SK-N-DZ (cell line): ENCODE measurements around the gene ADAMTS3.

Experiments used
- DNase-seq: peaks from one replicate; pipeline ENCODE4 v3.0.0-alpha.2; 2015; ENCODE audit warnings: low spot score

The ADAMTS3 gene

GRCh38 chr4:72410158-72410557 is 158.9 kb downstream of the ADAMTS3 start:
- no peak for DNase-seq

GRCh38 chr4:72408568-72408967 is 160.5 kb downstream of the ADAMTS3 start:
- DNase-seq: no peak

GRCh38 chr4:72405417-72405816 is 163.6 kb downstream of the ADAMTS3 start:
- no peak for DNase-seq

- DNase-seq: no peak
These were observed 171.7 kb downstream of the ADAMTS3 start for GRCh38 chr4:72397314-72397713.

GRCh38 chr4:72394012-72394663 is 174.9 kb downstream of the ADAMTS3 start:
- no peak for DNase-seq

- no peak for DNase-seq
These were observed 177.7 kb downstream of the ADAMTS3 start for GRCh38 chr4:72391281-72391680.

GRCh38 chr4:72390409-72390808 is 178.6 kb downstream of the ADAMTS3 start:
- no peak for DNase-seq

GRCh38 chr4:72388521-72388920 is 180.5 kb downstream of the ADAMTS3 start:
- DNase-seq: no peak

GRCh38 chr4:72387959-72388358 is 181.1 kb downstream of the ADAMTS3 start:
- DNase-seq: no peak

GRCh38 chr4:72383439-72383838 is 185.6 kb downstream of the ADAMTS3 start:
- DNase-seq: no peak

- DNase-seq: no peak
These were observed 190.1 kb downstream of the ADAMTS3 start for GRCh38 chr4:72378901-72379300.

GRCh38 chr4:72377491-72378194 is 191.4 kb downstream of the ADAMTS3 start:
- DNase-seq: no peak

GRCh38 chr4:72376901-72377300 is 192.1 kb downstream of the ADAMTS3 start:
- no peak for DNase-seq

GRCh38 chr4:72375073-72375736 is 193.8 kb downstream of the ADAMTS3 start:
- DNase-seq: no peak

GRCh38 chr4:72374159-72374558 is 194.9 kb downstream of the ADAMTS3 start:
- no peak for DNase-seq

- no peak for DNase-seq
These were observed 202.4 kb downstream of the ADAMTS3 start for GRCh38 chr4:72366601-72367000.

- no peak for DNase-seq
These were observed 203.0 kb downstream of the ADAMTS3 start for GRCh38 chr4:72365981-72366380.

GRCh38 chr4:72365016-72365415 is 204.0 kb downstream of the ADAMTS3 start:
- DNase-seq: no peak

GRCh38 chr4:72360075-72360474 is 208.9 kb downstream of the ADAMTS3 start:
- no peak for DNase-seq

GRCh38 chr4:72358483-72358882 is 210.5 kb downstream of the ADAMTS3 start:
- no peak for DNase-seq

GRCh38 chr4:72357908-72358307 is 211.1 kb downstream of the ADAMTS3 start:
- no peak for DNase-seq

GRCh38 chr4:72352711-72353110 is 216.3 kb downstream of the ADAMTS3 start:
- no peak for DNase-seq

- no peak for DNase-seq
These were observed 217.5 kb downstream of the ADAMTS3 start for GRCh38 chr4:72351521-72351920.
